ENCODE results near the gene CHCHD3. TPM values are rescaled to one million over a fixed set of nuclear protein-coding genes. Genes with fewer than 3 reads are reported as not detected.

The CHCHD3 gene
- total RNA-seq, 4 donors from 2014 or later = 54.0 to 88.6 (median 61.3) TPM

GRCh38 chr7:132789281-132789680 lies 292.6 kb downstream of the CHCHD3 start:
- TF ChIP-seq POLR2AphosphoS5 (IDR thresholded peaks at IDR 0.05) (no peak), CTCF (IDR thresholded peaks at IDR 0.05) (no peak), POLR2A (IDR thresholded peaks at IDR 0.05) (no peak)
- Histone ChIP-seq H3K4me1 (no peaks in the 10 kb centered on the region), H3K9me3 (no peaks in the 10 kb centered on the region), H3K36me3 (peaks cover 0 to 36% of the 10 kb centered on the region in 2 donors), H3K4me3 (no peak overlapping the region), H3K27me3 (no peaks in the 10 kb centered on the region), H3K27ac (no peak overlapping the region)
- ATAC-seq = no peak
- 89 to 96% methylated on average over 3 to 6 of the region's 6 CpGs for WGBS, 2 donors (ENCODE audit: low coverage in 1 of 2)

- WGBS, 2 donors (ENCODE audit: low coverage in 1 of 2) = 98% methylated on average over 5 of the region's 6 CpGs; no CpG with 5 or more reads in 1 of the 2 donors
- Histone ChIP-seq H3K27ac (no peak overlapping the region), H3K4me3 (no peak overlapping the region), H3K27me3 (no peaks in the 10 kb centered on the region), H3K9me3 (no peaks in the 10 kb centered on the region), H3K4me1 (no peaks in the 10 kb centered on the region), H3K36me3 (peaks cover 0 to 30% of the 10 kb centered on the region in 2 donors)
- no peak for TF ChIP-seq POLR2A (IDR thresholded peaks at IDR 0.05)
- ATAC-seq = no peak
Observed at GRCh38 chr7:132785870-132786269, 296.0 kb downstream of the CHCHD3 start.

GRCh38 chr7:132784406-132784805 lies 297.5 kb downstream of the CHCHD3 start:
- WGBS, 2 donors (ENCODE audit: low coverage in 1 of 2) = 76 to 77% methylated on average over 3 to 4 of the region's 4 CpGs
- H3K9me3 ChIP-seq = no peaks in the 10 kb centered on the region
- ATAC-seq = no peak
- no peaks in the 10 kb centered on the region for H3K4me1 ChIP-seq
- no peak overlapping the region for H3K4me3 ChIP-seq
- no peaks in the 10 kb centered on the region for H3K27me3 ChIP-seq
- no peak for TF ChIP-seq POLR2AphosphoS5 (IDR thresholded peaks at IDR 0.05)
- TF ChIP-seq EP300 (IDR thresholded peaks at IDR 0.05) = no peak
- TF ChIP-seq POLR2A (IDR thresholded peaks at IDR 0.05) = no peak
- no peak for TF ChIP-seq CTCF (IDR thresholded peaks at IDR 0.05)
- H3K36me3 ChIP-seq = peaks cover 0 to 30% of the 10 kb centered on the region in 2 donors
- H3K27ac ChIP-seq = no peak overlapping the region

- H3K36me3 ChIP-seq = peaks cover 0 to 30% of the 10 kb centered on the region in 2 donors
- no peak overlapping the region for H3K27ac ChIP-seq
- H3K4me1 ChIP-seq = no peaks in the 10 kb centered on the region
- H3K27me3 ChIP-seq = no peaks in the 10 kb centered on the region
- TF ChIP-seq EP300 (IDR thresholded peaks at IDR 0.05) (no peak), POLR2A (IDR thresholded peaks at IDR 0.05) (no peak), POLR2AphosphoS5 (IDR thresholded peaks at IDR 0.05) (no peak), CTCF (IDR thresholded peaks at IDR 0.05) (no peak)
- no peaks in the 10 kb centered on the region for H3K9me3 ChIP-seq
- 74 to 90% methylated on average over 8 of the region's 8 CpGs for WGBS, 2 donors (ENCODE audit: low coverage in 1 of 2)
- no peak for ATAC-seq
- no peak overlapping the region for H3K4me3 ChIP-seq
Observed at GRCh38 chr7:132783824-132784223, 298.1 kb downstream of the CHCHD3 start.

- no peak overlapping the region for H3K27ac ChIP-seq
- 82 to 91% methylated on average over 9 to 11 of the region's 11 CpGs for WGBS, 2 donors (ENCODE audit: low coverage in 1 of 2)
- no peak for ATAC-seq
Observed at GRCh38 chr7:132782777-132783640, 298.9 kb downstream of the CHCHD3 start.

GRCh38 chr7:132780822-132781221 lies 301.1 kb downstream of the CHCHD3 start:
- Histone ChIP-seq H3K36me3 (peaks cover 0 to 27% of the 10 kb centered on the region in 2 donors), H3K27ac (no peak overlapping the region), H3K4me1 (no peaks in the 10 kb centered on the region), H3K27me3 (peaks cover 4% of the 10 kb centered on the region), H3K4me3 (no peak overlapping the region), H3K9me3 (no peaks in the 10 kb centered on the region)
- TF ChIP-seq POLR2AphosphoS5 (IDR thresholded peaks at IDR 0.05) = no peak
- no peak for ATAC-seq
- WGBS, 2 donors (ENCODE audit: low coverage in 1 of 2) = 95 to 100% methylated on average over 2 to 3 of the region's 4 CpGs

More at GRCh38 chr7:132782777-132783640, 298.9 kb downstream of the CHCHD3 start:
- TF ChIP-seq POLR2A (IDR thresholded peaks at IDR 0.05) = no peak
- H3K4me1 ChIP-seq = no peaks in the 10 kb centered on the region
- peaks cover 0 to 30% of the 10 kb centered on the region in 2 donors for H3K36me3 ChIP-seq
- no peaks in the 10 kb centered on the region for H3K9me3 ChIP-seq
- H3K4me3 ChIP-seq = no peak overlapping the region
- no peaks in the 10 kb centered on the region for H3K27me3 ChIP-seq
